MCF 10A (cell line): ENCODE results near the gene SNX1. TPM values are rescaled to one million over a fixed set of nuclear protein-coding genes. Genes with fewer than 3 reads are reported as not detected.

Source experiments
- BruUV-seq: library from RNA; stranded (reverse); fragments of 400-500 nt; replicated peaks from 2 replicates; lab custom pipeline; 2021; lab: Mats Ljungman, UMichigan
- CTCF ChIA-PET: fragments of 300-600 bp; sonication (Branson Sonifier 250); formaldehyde crosslinking; extraction: SDS; loops from one replicate; lab custom pipeline; 2021; ENCODE audit warnings: antibody characterized with exemption, inconsistent platforms; lab: Yijun Ruan, JAX
- POLR2A ChIA-PET: fragments of 300-600, 350-650 bp; sonication (Branson Sonifier 250); formaldehyde crosslinking; extraction: SDS; loops from one replicate; lab custom pipeline; 2020; ENCODE audit warnings: antibody characterized with exemption, inconsistent platforms; lab: Yijun Ruan, JAX
- DNase-seq: peaks from one replicate; pipeline ENCODE4 v3.0.0-alpha.2; 2018; ENCODE audit not compliant: unreplicated experiment
- H3K27ac Mint-ChIP-seq: one replicate; pipeline ENCODE4 v1.8.0; 2022; ENCODE audit warnings: mild to moderate bottlenecking, low read depth, mixed read lengths; ENCODE audit not compliant: unreplicated experiment
- H3K27me3 Mint-ChIP-seq: one replicate; pipeline ENCODE4 v1.8.0; 2022; ENCODE audit warnings: mixed read lengths; ENCODE audit not compliant: insufficient read depth, unreplicated experiment
- H3K36me3 Mint-ChIP-seq: one replicate; pipeline ENCODE4 v1.8.0; 2022; ENCODE audit warnings: mild to moderate bottlenecking, moderate library complexity, mixed read lengths; ENCODE audit not compliant: insufficient read depth, unreplicated experiment
- H3K4me1 Mint-ChIP-seq: one replicate; pipeline ENCODE4 v1.8.0; 2022; ENCODE audit warnings: mixed read lengths; ENCODE audit not compliant: insufficient read depth, unreplicated experiment
- H3K4me3 Mint-ChIP-seq: one replicate; pipeline ENCODE4 v1.8.0; 2022; ENCODE audit warnings: mild to moderate bottlenecking, moderate library complexity, mixed read lengths; ENCODE audit not compliant: unreplicated experiment
- H3K9me3 Mint-ChIP-seq: one replicate; pipeline ENCODE4 v1.8.0; 2022; ENCODE audit warnings: mixed read lengths; ENCODE audit not compliant: unreplicated experiment
- intact Hi-C: fragments of 100-400 bp; cut with micrococcal nuclease; formaldehyde crosslinking; loops from 2 replicates; pipeline ENCODE4 v1.14.1; 2022
- total RNA-seq: library from RNA; stranded (reverse); gene quantifications from 2 replicates; pipeline ENCODE4 v1.2.3, GENCODE V29; 2022
- TF ChIP-seq, protein P1 (sequence below): fragments of 200-600 bp; IDR thresholded peaks from one replicate; pipeline ENCODE4 v1.8.0; 2022; ENCODE audit warnings: antibody characterized with exemption, mild to moderate bottlenecking; ENCODE audit not compliant: unreplicated experiment

The SNX1 gene
- total RNA-seq, 1 experiment from 2014 or later, result 70.2 TPM

DNA sequence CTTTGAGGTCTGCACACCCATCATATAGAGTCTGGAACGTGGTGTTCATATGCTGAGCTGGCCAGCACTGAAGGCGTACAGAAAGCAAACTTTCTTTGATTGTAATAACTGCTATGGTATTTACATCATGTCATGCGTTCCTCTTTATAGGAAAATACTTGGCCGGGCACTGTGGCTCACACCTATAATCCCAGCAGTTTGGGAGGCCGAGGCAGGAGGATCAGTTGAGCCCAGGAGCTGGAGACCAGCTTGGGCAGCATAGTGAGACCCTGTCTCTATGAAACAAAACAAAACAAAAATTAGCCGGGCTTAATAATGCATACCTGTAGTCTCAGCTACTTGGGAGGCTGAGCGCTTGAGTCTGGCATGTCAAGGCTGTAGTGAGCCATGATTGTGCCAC is 52.4 kb downstream of the SNX1 start:
- POLR2A ChIA-PET, result interaction anchor here (0.6 to 3.0 kb wide), 4 partner anchors 10 to 45 kb away, joined by 3 to 12 read pairs (median 7); partner anchors contain the start of gene PPIB
- no peak for DNase-seq
- TF ChIP-seq, protein P1, sequence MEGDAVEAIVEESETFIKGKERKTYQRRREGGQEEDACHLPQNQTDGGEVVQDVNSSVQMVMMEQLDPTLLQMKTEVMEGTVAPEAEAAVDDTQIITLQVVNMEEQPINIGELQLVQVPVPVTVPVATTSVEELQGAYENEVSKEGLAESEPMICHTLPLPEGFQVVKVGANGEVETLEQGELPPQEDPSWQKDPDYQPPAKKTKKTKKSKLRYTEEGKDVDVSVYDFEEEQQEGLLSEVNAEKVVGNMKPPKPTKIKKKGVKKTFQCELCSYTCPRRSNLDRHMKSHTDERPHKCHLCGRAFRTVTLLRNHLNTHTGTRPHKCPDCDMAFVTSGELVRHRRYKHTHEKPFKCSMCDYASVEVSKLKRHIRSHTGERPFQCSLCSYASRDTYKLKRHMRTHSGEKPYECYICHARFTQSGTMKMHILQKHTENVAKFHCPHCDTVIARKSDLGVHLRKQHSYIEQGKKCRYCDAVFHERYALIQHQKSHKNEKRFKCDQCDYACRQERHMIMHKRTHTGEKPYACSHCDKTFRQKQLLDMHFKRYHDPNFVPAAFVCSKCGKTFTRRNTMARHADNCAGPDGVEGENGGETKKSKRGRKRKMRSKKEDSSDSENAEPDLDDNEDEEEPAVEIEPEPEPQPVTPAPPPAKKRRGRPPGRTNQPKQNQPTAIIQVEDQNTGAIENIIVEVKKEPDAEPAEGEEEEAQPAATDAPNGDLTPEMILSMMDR, result no peak
- Mint-ChIP-seq H3K27ac (no peak overlapping the region), H3K4me3 (no peak overlapping the region), H3K36me3 (peaks cover 16% of the 10 kb centered on the region), H3K27me3 (no peaks in the 10 kb centered on the region), H3K9me3 (no peaks in the 10 kb centered on the region), H3K4me1 (no peaks in the 10 kb centered on the region)
- intact Hi-C loops, result no loop called here
- no TSS peak for BruUV-seq
- CTCF ChIA-PET, result no interaction called here

DNA sequence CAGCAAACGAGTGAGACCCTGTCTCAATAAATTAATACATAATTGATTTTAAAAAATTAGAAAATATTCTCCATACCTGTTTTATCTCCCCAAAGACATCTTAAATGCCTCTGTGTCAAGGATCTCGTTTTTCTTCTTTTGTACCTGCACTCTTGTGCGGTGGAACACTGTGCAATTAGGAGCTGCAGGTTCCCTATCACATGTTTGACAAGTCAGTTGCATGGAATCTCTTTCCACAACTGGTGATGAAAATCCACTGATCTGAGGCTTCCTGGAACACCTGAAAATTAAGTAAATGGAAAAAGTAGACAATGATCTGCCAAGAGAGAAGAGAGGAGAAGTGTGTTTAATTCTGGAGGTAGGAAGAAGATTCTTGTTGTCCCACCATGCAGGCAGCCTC is 52.8 kb downstream of the SNX1 start:
- intact Hi-C loops, result no loop called here
- no TSS peak for BruUV-seq
- H3K4me3 Mint-ChIP-seq, result no peak overlapping the region
- H3K4me1 Mint-ChIP-seq, result peaks cover 2% of the 10 kb centered on the region
- no peak for DNase-seq
- H3K9me3 Mint-ChIP-seq, result no peaks in the 10 kb centered on the region
- no peaks in the 10 kb centered on the region for H3K27me3 Mint-ChIP-seq
- POLR2A ChIA-PET, result interaction anchor here (0.8 to 3.0 kb wide), 2 partner anchors 11 to 13 kb away, joined by 3 to 12 read pairs; no protein-coding TSS in a partner anchor
- TF ChIP-seq, protein P1, result no peak
- CTCF ChIA-PET, result no interaction called here
- H3K27ac Mint-ChIP-seq, result no peak overlapping the region
- peaks cover 20% of the 10 kb centered on the region for H3K36me3 Mint-ChIP-seq

- H3K4me1 Mint-ChIP-seq, result peaks cover 6% of the 10 kb centered on the region
- DNase-seq, result peak; percentile 35
- intact Hi-C loops, result no loop called here
- no peak overlapping the region for H3K4me3 Mint-ChIP-seq
- no peaks in the 10 kb centered on the region for H3K9me3 Mint-ChIP-seq
- peak overlapping the region; percentile 3 for H3K27ac Mint-ChIP-seq
- peaks cover 20% of the 10 kb centered on the region for H3K36me3 Mint-ChIP-seq
- ChIA-PET CTCF (interaction anchor here (0.8 to 1.8 kb wide), 3 partner anchors 11 to 539 kb away, joined by 3 to 4 read pairs (median 3); no protein-coding TSS in a partner anchor), POLR2A (no interaction called here)
- BruUV-seq, result no TSS peak
- TF ChIP-seq, protein P1, result no peak
- no peaks in the 10 kb centered on the region for H3K27me3 Mint-ChIP-seq
These were observed 53.6 kb downstream of the SNX1 start for GRCh38 chr15:64149424-64149823.

GRCh38 chr15:64149893-64150578 is 54.3 kb downstream of the SNX1 start:
- BruUV-seq, result no TSS peak
- H3K4me1 Mint-ChIP-seq, result peaks cover 6% of the 10 kb centered on the region
- H3K4me3 Mint-ChIP-seq, result no peak overlapping the region
- DNase-seq, result no peak
- no peaks in the 10 kb centered on the region for H3K27me3 Mint-ChIP-seq
- H3K9me3 Mint-ChIP-seq, result no peaks in the 10 kb centered on the region
- peak overlapping the region; percentile 3 for H3K27ac Mint-ChIP-seq
- peaks cover 18% of the 10 kb centered on the region for H3K36me3 Mint-ChIP-seq
- ChIA-PET CTCF (interaction anchor here (0.8 to 1.8 kb wide), 3 partner anchors 11 to 540 kb away, joined by 3 to 4 read pairs (median 3); no protein-coding TSS in a partner anchor), POLR2A (no interaction called here)
- intact Hi-C loops, result no loop called here
- TF ChIP-seq, protein P1, result no peak
